Ascending aorta (tissue), 2 donors: ENCODE results near the gene AKAP6. TPM values are rescaled to one million over a fixed set of nuclear protein-coding genes. Genes with fewer than 3 reads are reported as not detected.

Source experiments
- DNase-seq, 2 donors: peaks; one replicate each; pipeline ENCODE4 v3.0.0-alpha.2; 2019; ENCODE audit warnings: low spot score in 2 of 2
- H3K27ac ChIP-seq, 2 donors: fragments of 200-600 bp; sonication (generic); one replicate each; pipeline ENCODE4 v1.5.1; 2016 to 2017; ENCODE audit warnings: mild to moderate bottlenecking in 1 of 2
- H3K27me3 ChIP-seq: fragments of 200-600 bp; sonication (generic); one replicate; pipeline ENCODE4 v1.5.1; 2017
- H3K36me3 ChIP-seq, 2 donors: fragments of 200-600 bp; sonication (generic); one replicate each; pipeline ENCODE4 v1.5.1; 2016
- H3K4me1 ChIP-seq, 2 donors: fragments of 200-600 bp; sonication (generic); one replicate each; pipeline ENCODE4 v1.5.1; 2016 to 2017; ENCODE audit warnings: mild to moderate bottlenecking in 1 of 2
- H3K4me3 ChIP-seq, 2 donors: fragments of 200-600 bp; sonication (generic); one replicate each; pipeline ENCODE4 v1.5.1; 2016 to 2017; ENCODE audit warnings: mild to moderate bottlenecking in 1 of 2
- H3K9me3 ChIP-seq, 2 donors: fragments of 200-600 bp; sonication (generic); one replicate each; pipeline ENCODE4 v1.5.1; 2016
- CTCF ChIP-seq, 3 experiments: fragments of 200-600 bp in 2 of 3; fragments of 450-650 bp in 1 of 3; sonication (generic) in 2 of 3; IDR thresholded peaks; one replicate each; pipeline ENCODE4 v1.5.1; 2016 to 2019; ENCODE audit warnings: antibody characterized with exemption in 3 of 3, mild to moderate bottlenecking in 1 of 3, moderate library complexity in 1 of 3
- intact Hi-C: fragments of 100-400 bp; cut with DNase I; formaldehyde crosslinking; loops from one replicate; pipeline ENCODE4 v1.15.1; 2023
- total RNA-seq: library from RNA; depleted of rRNA; stranded (reverse); fragments of >200 nt; gene quantifications from one replicate; pipeline ENCODE4 v1.1.0, GENCODE V29; 2016

AKAP6 gene
- total RNA-seq, 1 donor from 2014 or later, result 21.1 TPM

GRCh38 chr14:32303865-32304264 lies 25.2 kb upstream of the AKAP6 start:
- no peak for TF ChIP-seq CTCF (IDR thresholded peaks at IDR 0.05)
- intact Hi-C loops, result no loop called here
- H3K27ac ChIP-seq, result no peak overlapping the region
- H3K27me3 ChIP-seq, result no peaks in the 10 kb centered on the region
- H3K4me1 ChIP-seq, result no peaks in the 10 kb centered on the region
- H3K36me3 ChIP-seq, result no peaks in the 10 kb centered on the region
- H3K9me3 ChIP-seq, result no peaks in the 10 kb centered on the region
- no peak for DNase-seq
- no peak overlapping the region for H3K4me3 ChIP-seq

- H3K4me1 ChIP-seq, result no peaks in the 10 kb centered on the region
- no peaks in the 10 kb centered on the region for H3K9me3 ChIP-seq
- DNase-seq, result no peak
- TF ChIP-seq CTCF (IDR thresholded peaks at IDR 0.05), result no peak
- intact Hi-C loops, result no loop called here
- no peak overlapping the region for H3K4me3 ChIP-seq
- no peaks in the 10 kb centered on the region for H3K27me3 ChIP-seq
- no peak overlapping the region for H3K27ac ChIP-seq
- no peaks in the 10 kb centered on the region for H3K36me3 ChIP-seq
These were observed 24.8 kb upstream of the AKAP6 start for GRCh38 chr14:32304296-32304695.

GRCh38 chr14:32306549-32306948 lies 22.5 kb upstream of the AKAP6 start:
- intact Hi-C loops, result no loop called here
- Histone ChIP-seq H3K4me3 (no peak overlapping the region), H3K27ac (no peak overlapping the region), H3K9me3 (no peaks in the 10 kb centered on the region), H3K27me3 (no peaks in the 10 kb centered on the region), H3K4me1 (no peaks in the 10 kb centered on the region), H3K36me3 (no peaks in the 10 kb centered on the region)
- no peak for DNase-seq
- TF ChIP-seq CTCF (IDR thresholded peaks at IDR 0.05), result no peak

GRCh38 chr14:32307881-32308582 lies 21.1 kb upstream of the AKAP6 start:
- Histone ChIP-seq H3K27ac (no peak overlapping the region), H3K36me3 (no peaks in the 10 kb centered on the region), H3K27me3 (no peaks in the 10 kb centered on the region), H3K4me3 (no peak overlapping the region), H3K4me1 (no peaks in the 10 kb centered on the region), H3K9me3 (no peaks in the 10 kb centered on the region)
- no peak for DNase-seq
- no peak for TF ChIP-seq CTCF (IDR thresholded peaks at IDR 0.05)
- intact Hi-C loops, result no loop called here

GRCh38 chr14:32310876-32311275 lies 18.2 kb upstream of the AKAP6 start:
- Histone ChIP-seq H3K36me3 (no peaks in the 10 kb centered on the region), H3K9me3 (no peaks in the 10 kb centered on the region), H3K4me1 (no peaks in the 10 kb centered on the region), H3K4me3 (no peak overlapping the region), H3K27ac (no peak overlapping the region), H3K27me3 (no peaks in the 10 kb centered on the region)
- intact Hi-C loops, result no loop called here
- DNase-seq, result no peak
- TF ChIP-seq CTCF (IDR thresholded peaks at IDR 0.05), result no peak
